ENCODE results near the gene LMOD2. TPM values are rescaled to one million over a fixed set of nuclear protein-coding genes. Genes with fewer than 3 reads are reported as not detected.

The LMOD2 gene
- total RNA-seq, 1 experiment from 2014 or later: not detected

GRCh38 chr7:123660514-123661354 is 5.1 kb downstream of the LMOD2 start:
- no TSS peak for BruUV-seq (replicated peaks)
- ChIA-PET POLR2A (no interaction called here), CTCF (no interaction called here)
- no peak overlapping the region for H3K27ac ChIP-seq (ENCODE audit: low read length)
- DNase-seq (ENCODE audit: low read depth, low spot score): no peak
- intact Hi-C loops (cut with micrococcal nuclease; ENCODE audit: unreplicated experiment) (no loop called here), in situ Hi-C loops (cut with HindIII; ENCODE audit: low pct_unique_long_range_greater_than_20kb, low sequenced_read_pairs) (no loop called here)
- TF ChIP-seq POLR2AphosphoS5 (IDR thresholded peaks at IDR 0.05; ENCODE audit: low read depth, low read length) (no peak), TCF7L2 (IDR thresholded peaks at IDR 0.05; ENCODE audit: low read depth, low read length) (no peak), REST (IDR thresholded peaks at IDR 0.05; ENCODE audit: insufficient read depth in 1 of 2, low read depth in 2 of 2, low read length in 1 of 2) (no peak), CTCF (IDR thresholded peaks at IDR 0.05) (no peak), SIN3A (IDR thresholded peaks at IDR 0.05; ENCODE audit: borderline replicate concordance, insufficient read depth, low read depth, low read length) (no peak)
- H3K4me1 ChIP-seq (ENCODE audit: control insufficient read depth, insufficient read depth, low read length): no peaks in the 10 kb centered on the region
- H3K27me3 ChIP-seq (ENCODE audit: control insufficient read depth, insufficient read depth, low read length): peaks cover 26% of the 10 kb centered on the region
- no peak for ATAC-seq
- H3K4me3 ChIP-seq (ENCODE audit: low read depth in 2 of 2, low read length in 2 of 2): no peak overlapping the region
- no peaks in the 10 kb centered on the region for H3K9me3 ChIP-seq (ENCODE audit: control insufficient read depth, insufficient read depth, low read depth, low read length)
- no peaks in the 10 kb centered on the region for H3K36me3 ChIP-seq (ENCODE audit: control insufficient read depth, insufficient read depth, low read length)

- TF ChIP-seq POLR2AphosphoS5 (IDR thresholded peaks at IDR 0.05; ENCODE audit: low read depth, low read length) (no peak), CTCF (IDR thresholded peaks at IDR 0.05) (no peak), TCF7L2 (IDR thresholded peaks at IDR 0.05; ENCODE audit: low read depth, low read length) (no peak), SIN3A (IDR thresholded peaks at IDR 0.05; ENCODE audit: borderline replicate concordance, insufficient read depth, low read depth, low read length) (no peak), REST (IDR thresholded peaks at IDR 0.05; ENCODE audit: insufficient read depth in 1 of 2, low read depth in 2 of 2, low read length in 1 of 2) (no peak)
- no peak overlapping the region for H3K27ac ChIP-seq (ENCODE audit: low read length)
- peaks cover 26% of the 10 kb centered on the region for H3K27me3 ChIP-seq (ENCODE audit: control insufficient read depth, insufficient read depth, low read length)
- H3K36me3 ChIP-seq (ENCODE audit: control insufficient read depth, insufficient read depth, low read length): no peaks in the 10 kb centered on the region
- CTCF ChIA-PET: no interaction called here
- ATAC-seq (no peak), DNase-seq (ENCODE audit: low read depth, low spot score) (no peak)
- POLR2A ChIA-PET: no interaction called here
- in situ Hi-C loops (cut with HindIII; ENCODE audit: low pct_unique_long_range_greater_than_20kb, low sequenced_read_pairs) (no loop called here), intact Hi-C loops (cut with micrococcal nuclease; ENCODE audit: unreplicated experiment) (no loop called here)
- H3K4me1 ChIP-seq (ENCODE audit: control insufficient read depth, insufficient read depth, low read length): no peaks in the 10 kb centered on the region
- no peak overlapping the region for H3K4me3 ChIP-seq (ENCODE audit: low read depth in 2 of 2, low read length in 2 of 2)
- no TSS peak for BruUV-seq (replicated peaks)
- no peaks in the 10 kb centered on the region for H3K9me3 ChIP-seq (ENCODE audit: control insufficient read depth, insufficient read depth, low read depth, low read length)
These were observed 6.1 kb downstream of the LMOD2 start for GRCh38 chr7:123661765-123662164.

Data from Panc1 (cell line).